ENCODE data around the gene IFT52.

The IFT52 gene

DNA sequence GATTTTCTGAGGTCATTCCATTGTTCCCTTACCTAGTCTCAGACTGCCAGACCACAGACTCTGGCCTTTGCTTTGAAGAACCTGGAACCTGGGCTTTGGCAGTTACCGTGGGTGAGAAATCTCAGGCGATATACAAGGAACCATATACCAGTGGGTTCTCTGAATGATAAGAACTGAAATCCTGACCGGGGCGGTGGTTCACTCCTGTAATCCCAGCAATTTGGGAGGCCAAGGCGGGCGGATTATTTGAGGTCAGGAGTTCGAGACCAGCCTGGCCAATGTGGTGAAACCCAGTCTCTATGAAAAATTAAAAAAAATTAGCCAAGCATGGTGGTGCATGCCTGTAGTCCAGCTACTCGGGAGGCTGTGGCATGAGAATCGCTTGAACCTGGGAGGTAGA lies 46.2 kb upstream of the IFT52 start:
- Histone ChIP-seq H3K27ac (ENCODE audit: poor library complexity, severe bottlenecking) (no peak overlapping the region), H3K4me3 (ENCODE audit: severe bottlenecking) (no peak overlapping the region), H3K4me1 (ENCODE audit: insufficient read depth, poor library complexity, severe bottlenecking) (peaks cover 11% of the 10 kb centered on the region), H3K27me3 (ENCODE audit: insufficient read depth, poor library complexity, severe bottlenecking) (no peaks in the 10 kb centered on the region), H3K36me3 (ENCODE audit: low read depth) (peaks cover 25% of the 10 kb centered on the region), H3K9me3 (ENCODE audit: severe bottlenecking) (no peaks in the 10 kb centered on the region)
- TF ChIP-seq, protein P1, sequence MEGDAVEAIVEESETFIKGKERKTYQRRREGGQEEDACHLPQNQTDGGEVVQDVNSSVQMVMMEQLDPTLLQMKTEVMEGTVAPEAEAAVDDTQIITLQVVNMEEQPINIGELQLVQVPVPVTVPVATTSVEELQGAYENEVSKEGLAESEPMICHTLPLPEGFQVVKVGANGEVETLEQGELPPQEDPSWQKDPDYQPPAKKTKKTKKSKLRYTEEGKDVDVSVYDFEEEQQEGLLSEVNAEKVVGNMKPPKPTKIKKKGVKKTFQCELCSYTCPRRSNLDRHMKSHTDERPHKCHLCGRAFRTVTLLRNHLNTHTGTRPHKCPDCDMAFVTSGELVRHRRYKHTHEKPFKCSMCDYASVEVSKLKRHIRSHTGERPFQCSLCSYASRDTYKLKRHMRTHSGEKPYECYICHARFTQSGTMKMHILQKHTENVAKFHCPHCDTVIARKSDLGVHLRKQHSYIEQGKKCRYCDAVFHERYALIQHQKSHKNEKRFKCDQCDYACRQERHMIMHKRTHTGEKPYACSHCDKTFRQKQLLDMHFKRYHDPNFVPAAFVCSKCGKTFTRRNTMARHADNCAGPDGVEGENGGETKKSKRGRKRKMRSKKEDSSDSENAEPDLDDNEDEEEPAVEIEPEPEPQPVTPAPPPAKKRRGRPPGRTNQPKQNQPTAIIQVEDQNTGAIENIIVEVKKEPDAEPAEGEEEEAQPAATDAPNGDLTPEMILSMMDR (IDR thresholded peaks at IDR 0.05; ENCODE audit: poor library complexity, severe bottlenecking): no peak
- DNase-seq (ENCODE audit: low spot score) (peak; percentile 61), ATAC-seq (ENCODE audit: low read depth) (no peak)

DNA sequence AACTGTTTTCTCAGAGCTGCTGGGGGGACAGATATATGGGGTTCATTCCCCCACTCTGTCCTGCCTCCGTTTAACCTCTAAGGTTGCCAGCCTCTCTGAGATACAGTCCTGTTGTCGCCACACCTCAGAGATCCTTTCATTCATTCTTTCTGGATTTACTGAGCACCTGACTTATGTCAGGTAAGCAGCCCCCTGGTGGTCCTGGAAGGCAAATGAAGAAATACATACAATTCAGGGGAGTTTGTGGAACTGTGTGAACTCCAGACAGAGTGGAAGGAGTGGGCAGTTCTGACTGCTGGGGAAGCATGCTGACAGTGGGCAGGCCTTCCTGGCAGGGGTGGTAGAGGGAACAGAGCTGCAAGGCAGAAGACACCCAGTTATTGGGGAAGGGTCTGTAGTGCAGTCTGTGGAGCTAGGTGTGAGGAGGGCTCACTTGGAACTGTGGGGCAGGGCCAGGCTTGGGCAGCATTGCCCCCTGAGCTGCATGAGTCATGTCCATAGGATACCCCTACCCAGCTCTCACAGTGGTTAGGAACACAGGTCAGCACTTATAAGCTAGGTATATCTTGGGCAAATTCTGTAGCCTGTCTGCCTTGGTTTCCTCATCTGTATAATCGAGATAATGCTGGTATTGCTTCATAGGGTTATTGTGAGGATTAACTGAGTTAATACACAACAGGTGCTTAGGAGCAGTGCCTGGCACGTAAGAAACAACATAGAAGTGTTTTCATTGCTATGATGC lies 44.7 kb upstream of the IFT52 start:
- no peak for ATAC-seq (ENCODE audit: low read depth)
- TF ChIP-seq, protein P1 (IDR thresholded peaks at IDR 0.05; ENCODE audit: poor library complexity, severe bottlenecking): no peak

DNA sequence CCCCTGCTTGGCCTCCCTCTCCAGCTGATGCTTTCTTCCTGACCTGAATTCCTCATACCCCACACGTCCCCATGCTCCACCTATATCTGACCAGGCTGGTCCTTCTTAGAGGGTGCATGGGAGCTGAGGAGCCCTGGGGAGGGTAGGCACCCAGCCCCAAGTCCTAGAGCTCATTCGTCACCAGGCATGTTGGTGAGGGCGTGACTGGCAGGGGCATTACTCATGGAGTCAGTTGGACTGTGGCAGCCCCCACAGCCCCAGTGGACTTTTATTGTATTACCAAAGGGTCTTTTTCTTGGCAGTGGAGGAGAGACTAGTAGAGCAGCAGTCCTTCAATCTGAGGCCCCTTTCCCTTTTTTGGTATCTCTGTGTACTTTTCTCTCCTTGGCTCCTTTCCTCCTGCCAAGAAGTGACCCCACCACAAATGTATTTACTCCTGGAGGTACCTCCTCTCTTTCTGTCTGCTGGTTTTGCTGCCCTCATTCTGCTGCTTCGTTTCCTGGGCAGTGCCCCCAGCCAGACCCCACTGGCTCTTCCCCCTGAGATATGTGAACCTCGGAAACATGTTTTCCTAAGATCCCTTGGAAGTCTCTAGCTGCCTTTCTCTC lies 42.4 kb upstream of the IFT52 start:
- ATAC-seq (ENCODE audit: low read depth) (no peak; the same call in 2 of the 3 replicates), DNase-seq (ENCODE audit: low spot score) (no peak)
- Histone ChIP-seq H3K4me3 (ENCODE audit: severe bottlenecking) (no peak overlapping the region), H3K27me3 (ENCODE audit: insufficient read depth, poor library complexity, severe bottlenecking) (no peaks in the 10 kb centered on the region), H3K9me3 (ENCODE audit: severe bottlenecking) (no peaks in the 10 kb centered on the region), H3K4me1 (ENCODE audit: insufficient read depth, poor library complexity, severe bottlenecking) (no peaks in the 10 kb centered on the region), H3K27ac (ENCODE audit: poor library complexity, severe bottlenecking) (no peak overlapping the region), H3K36me3 (ENCODE audit: low read depth) (no peaks in the 10 kb centered on the region)
- TF ChIP-seq, protein P1 (IDR thresholded peaks at IDR 0.05; ENCODE audit: poor library complexity, severe bottlenecking): no peak

More for the DNA sequence above, 44.7 kb upstream of the IFT52 start:
- Histone ChIP-seq H3K27ac (ENCODE audit: poor library complexity, severe bottlenecking) (no peak overlapping the region), H3K27me3 (ENCODE audit: insufficient read depth, poor library complexity, severe bottlenecking) (no peaks in the 10 kb centered on the region), H3K4me1 (ENCODE audit: insufficient read depth, poor library complexity, severe bottlenecking) (peaks cover 11% of the 10 kb centered on the region), H3K9me3 (ENCODE audit: severe bottlenecking) (no peaks in the 10 kb centered on the region), H3K36me3 (ENCODE audit: low read depth) (peaks cover 18% of the 10 kb centered on the region), H3K4me3 (ENCODE audit: severe bottlenecking) (no peak overlapping the region)
- DNase-seq (ENCODE audit: low spot score): peak; percentile 54

DNA sequence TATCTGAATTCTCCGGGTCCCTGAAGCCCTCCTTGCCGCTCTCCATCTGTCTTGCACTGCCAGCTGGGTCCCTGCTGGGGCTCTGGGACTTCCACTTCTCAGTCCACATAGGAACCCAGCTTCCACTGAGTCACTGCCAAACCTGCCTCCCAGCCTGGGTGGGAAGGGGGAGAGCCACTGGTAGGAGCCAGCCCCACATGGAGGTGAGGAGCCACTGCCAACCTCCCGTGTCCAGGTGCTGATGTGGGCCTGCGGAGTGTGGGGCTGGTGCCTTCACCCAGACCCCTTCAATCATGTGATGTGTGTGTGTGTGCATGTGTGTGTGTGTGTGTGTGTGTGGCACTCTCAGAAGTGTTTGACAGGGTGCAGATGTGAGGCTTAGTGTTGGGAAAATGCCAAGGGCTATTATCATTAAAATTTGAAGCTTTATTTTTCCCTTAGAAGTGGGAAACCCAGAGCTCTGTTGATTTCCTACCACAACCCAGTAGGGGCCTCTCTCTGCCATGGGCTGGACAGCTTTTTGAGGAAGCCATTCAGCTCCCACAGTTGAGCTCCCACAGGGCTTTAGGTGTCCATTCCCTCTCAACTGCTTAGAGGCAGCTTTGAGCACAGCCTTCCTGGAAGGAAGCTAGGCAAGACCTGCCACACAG lies 41.2 kb upstream of the IFT52 start:
- H3K27ac ChIP-seq (ENCODE audit: poor library complexity, severe bottlenecking): no peak overlapping the region
- ATAC-seq (ENCODE audit: low read depth) (no peak; the same call in 2 of the 3 replicates), DNase-seq (ENCODE audit: low spot score) (no peak)
- H3K4me1 ChIP-seq (ENCODE audit: insufficient read depth, poor library complexity, severe bottlenecking): no peaks in the 10 kb centered on the region
- no peaks in the 10 kb centered on the region for H3K9me3 ChIP-seq (ENCODE audit: severe bottlenecking)
- H3K36me3 ChIP-seq (ENCODE audit: low read depth): no peaks in the 10 kb centered on the region
- no peak overlapping the region for H3K4me3 ChIP-seq (ENCODE audit: severe bottlenecking)
- TF ChIP-seq, protein P1 (IDR thresholded peaks at IDR 0.05; ENCODE audit: poor library complexity, severe bottlenecking): no peak
- no peaks in the 10 kb centered on the region for H3K27me3 ChIP-seq (ENCODE audit: insufficient read depth, poor library complexity, severe bottlenecking)

All from RWPE2 (cell line).